ENCODE results near the gene GNLY. TPM values are rescaled to one million over a fixed set of nuclear protein-coding genes. Genes with fewer than 3 reads are reported as not detected.

GNLY gene
- total and polyA plus RNA-seq, 2 of the 4 experiments (the other 2 are of a cell fraction) = not detected

DNA sequence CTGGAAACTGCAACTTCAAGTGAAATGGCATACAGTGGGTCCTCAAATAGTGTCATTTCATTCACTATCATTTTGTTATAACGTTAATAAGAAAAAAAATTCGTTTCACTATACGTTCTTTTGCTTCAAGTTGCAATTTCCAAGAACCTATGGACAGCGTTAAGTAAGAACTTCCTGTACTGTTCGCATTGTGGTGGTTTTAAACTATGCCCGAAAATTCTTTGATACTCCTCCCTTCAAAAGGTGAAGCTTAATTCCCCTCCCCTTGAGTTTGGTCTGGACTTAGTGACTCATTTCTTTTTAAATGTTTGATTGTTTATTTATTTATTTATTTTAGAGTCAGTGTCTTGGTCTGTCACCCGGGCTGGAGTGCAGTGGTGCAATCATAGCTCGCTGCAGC is 20.7 kb downstream of the GNLY start:
- Histone ChIP-seq H3K9me1 (ENCODE audit: insufficient read depth, low read length) (0 out of 2 replicates have a peak, but pooled peaks cover 3% of the 10 kb centered on the region), H3K27me3 (ENCODE audit: control insufficient read depth, insufficient read depth, low read length) (peaks cover 14% of the 10 kb centered on the region), H3K14ac (replicated peaks; ENCODE audit: low read depth, low read length) (no peak overlapping the region), H3K4me3 (ENCODE audit: insufficient read depth, low read depth, low read length) (no peak overlapping the region), H2BK20ac (ENCODE audit: low read depth, low read length) (no peak overlapping the region), H3K4me2 (ENCODE audit: low read depth, low read length) (no peak overlapping the region), H2BK5ac (ENCODE audit: low read depth, low read length, poor library complexity, severe bottlenecking) (no peak overlapping the region), H3K9me3 (ENCODE audit: control insufficient read depth, insufficient read depth, low read length) (no peaks in the 10 kb centered on the region), H4K5ac (ENCODE audit: low read depth, low read length) (no peak overlapping the region), H2BK15ac (ENCODE audit: low read depth, low read length) (no peak overlapping the region), H4K91ac (ENCODE audit: insufficient read depth, low read depth, low read length) (no peak overlapping the region), H3K4ac (ENCODE audit: low read depth, low read length) (no peak overlapping the region), H3K18ac (ENCODE audit: low read depth, low read length) (no peak overlapping the region), H3K4me1 (ENCODE audit: control insufficient read depth, insufficient read depth, low read length) (peaks cover 4% of the 10 kb centered on the region; the same call in 1 of the 2 replicates), H2AK9ac (replicated peaks; ENCODE audit: low read depth, low read length, poor library complexity) (no peak overlapping the region), H3K23ac (ENCODE audit: low read depth, low read length) (no peak overlapping the region), H4K20me1 (ENCODE audit: insufficient read depth, low read length) (no peaks in the 10 kb centered on the region), H4K8ac (ENCODE audit: low read depth in 2 of 2, low read length in 2 of 2) (no peak overlapping the region), H3K79me1 (ENCODE audit: low read depth in 1 of 2, low read length in 2 of 2) (no peaks in the 10 kb centered on the region), H2AFZ (replicated peaks; ENCODE audit: low read length, poor library complexity) (no peak overlapping the region), H2BK120ac (ENCODE audit: low read depth, low read length) (no peak overlapping the region), H3K56ac (ENCODE audit: extremely low read depth, insufficient read depth, low read length) (no peak overlapping the region), H2AK5ac (ENCODE audit: low read depth, low read length) (no peak overlapping the region), H3K27ac (ENCODE audit: insufficient read depth, low read length) (no peak overlapping the region), H3K36me3 (ENCODE audit: control insufficient read depth, insufficient read depth, low read length) (no peaks in the 10 kb centered on the region), H3K9ac (ENCODE audit: low read depth, low read length) (no peak overlapping the region)
- 55% methylated on average over 2 of the region's 8 CpGs; no CpG with 5 or more reads in 1 of the 2 experiments for WGBS, 2 experiments (ENCODE audit: extremely low coverage in 2 of 2, insufficient read length in 1 of 2)
- ATAC-seq (ENCODE audit: low read depth) (no peak), DNase-seq (no peak)
- BruUV-seq (replicated peaks) = no TSS peak
- in situ Hi-C loops (cut with MboI; ENCODE audit: low sequenced_read_pairs) (no loop called here), dilution Hi-C loops (cut with HindIII; ENCODE audit: low sequenced_read_pairs, unreplicated experiment) (no loop called here), intact Hi-C loops (cut with micrococcal nuclease) (no loop called here)
- CTCF ChIA-PET = interaction anchor here (0.6 kb wide), 1 partner anchor 62 kb away, joined by 3 read pairs; no protein-coding TSS in a partner anchor
- POLR2A ChIA-PET (ENCODE audit: unreplicated experiment) = no interaction called here
- TF ChIP-seq, protein P1, sequence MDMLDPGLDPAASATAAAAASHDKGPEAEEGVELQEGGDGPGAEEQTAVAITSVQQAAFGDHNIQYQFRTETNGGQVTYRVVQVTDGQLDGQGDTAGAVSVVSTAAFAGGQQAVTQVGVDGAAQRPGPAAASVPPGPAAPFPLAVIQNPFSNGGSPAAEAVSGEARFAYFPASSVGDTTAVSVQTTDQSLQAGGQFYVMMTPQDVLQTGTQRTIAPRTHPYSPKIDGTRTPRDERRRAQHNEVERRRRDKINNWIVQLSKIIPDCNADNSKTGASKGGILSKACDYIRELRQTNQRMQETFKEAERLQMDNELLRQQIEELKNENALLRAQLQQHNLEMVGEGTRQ (IDR thresholded peaks at IDR 0.05; ENCODE audit: low read depth, low read length) = no peak
- TF ChIP-seq MXI1 (IDR thresholded peaks at IDR 0.05; ENCODE audit: borderline replicate concordance, low read depth, low read length) (no peak), SMC3 (IDR thresholded peaks at IDR 0.05; ENCODE audit: low read depth, low read length) (no peak), BHLHE40 (IDR thresholded peaks at IDR 0.05; ENCODE audit: low read depth, low read length) (no peak), MAFK (IDR thresholded peaks at IDR 0.05; ENCODE audit: low read depth, low read length) (no peak)

Data from IMR-90 (cell line).